Measurements from ENCODE around the gene ENOX1. TPM values are rescaled to one million over a fixed set of nuclear protein-coding genes. Genes with fewer than 3 reads are reported as not detected.
"Not testable (repeated sequence)": the region's sequence is repeated elsewhere in the genome, so short reads cannot be mapped to it uniquely, and the experiment has no call there.

Gene ENOX1
- total RNA-seq, 1 donor, result 2.2 TPM

DNA sequence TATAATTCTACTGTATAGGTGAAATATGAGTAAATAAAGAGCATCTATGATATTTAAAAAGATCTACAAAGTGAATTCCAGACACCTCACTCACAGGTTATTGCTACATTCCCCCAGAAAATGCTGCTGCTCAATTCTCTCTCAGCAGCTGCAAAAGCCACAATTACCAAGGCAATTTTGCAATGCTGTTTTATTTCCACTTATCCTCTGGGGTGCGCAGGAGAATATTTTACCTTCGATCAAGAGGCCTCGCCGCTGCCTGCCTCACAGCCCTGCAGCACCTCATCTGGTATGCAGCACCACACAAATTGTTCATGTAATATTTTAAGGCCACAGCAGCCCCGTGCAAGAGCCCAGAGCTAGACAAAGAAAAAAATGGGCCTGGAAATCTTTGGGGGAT, 430.2 kb downstream of the ENOX1 start:
- TF ChIP-seq, protein P1, sequence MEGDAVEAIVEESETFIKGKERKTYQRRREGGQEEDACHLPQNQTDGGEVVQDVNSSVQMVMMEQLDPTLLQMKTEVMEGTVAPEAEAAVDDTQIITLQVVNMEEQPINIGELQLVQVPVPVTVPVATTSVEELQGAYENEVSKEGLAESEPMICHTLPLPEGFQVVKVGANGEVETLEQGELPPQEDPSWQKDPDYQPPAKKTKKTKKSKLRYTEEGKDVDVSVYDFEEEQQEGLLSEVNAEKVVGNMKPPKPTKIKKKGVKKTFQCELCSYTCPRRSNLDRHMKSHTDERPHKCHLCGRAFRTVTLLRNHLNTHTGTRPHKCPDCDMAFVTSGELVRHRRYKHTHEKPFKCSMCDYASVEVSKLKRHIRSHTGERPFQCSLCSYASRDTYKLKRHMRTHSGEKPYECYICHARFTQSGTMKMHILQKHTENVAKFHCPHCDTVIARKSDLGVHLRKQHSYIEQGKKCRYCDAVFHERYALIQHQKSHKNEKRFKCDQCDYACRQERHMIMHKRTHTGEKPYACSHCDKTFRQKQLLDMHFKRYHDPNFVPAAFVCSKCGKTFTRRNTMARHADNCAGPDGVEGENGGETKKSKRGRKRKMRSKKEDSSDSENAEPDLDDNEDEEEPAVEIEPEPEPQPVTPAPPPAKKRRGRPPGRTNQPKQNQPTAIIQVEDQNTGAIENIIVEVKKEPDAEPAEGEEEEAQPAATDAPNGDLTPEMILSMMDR (IDR thresholded peaks at IDR 0.05; ENCODE audit: insufficient read depth, low read depth, low read length), result no peak
- H3K4me3 ChIP-seq (ENCODE audit: low read depth, low read length), result no peak overlapping the region
- no peak for DNase-seq (ENCODE audit: low read depth)

DNA sequence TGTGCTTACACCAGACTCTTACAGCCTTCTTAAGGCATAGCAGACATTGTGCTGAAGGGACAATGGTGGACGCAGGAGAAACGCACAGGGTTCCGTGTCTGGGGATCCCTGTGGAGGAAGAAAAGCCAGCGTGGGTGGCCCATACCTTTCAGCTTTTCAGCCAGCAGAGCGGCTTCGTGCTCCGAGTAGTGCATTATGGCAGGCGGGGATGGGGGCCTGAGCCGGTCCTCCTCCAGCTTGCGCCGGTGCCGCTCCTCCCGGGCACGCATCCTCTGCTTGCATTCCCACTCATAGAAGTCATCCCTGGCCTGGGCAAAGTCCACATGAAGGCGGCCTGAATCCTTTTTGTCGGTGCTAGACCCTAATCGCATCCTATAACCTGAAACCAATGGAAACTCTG, 431.0 kb downstream of the ENOX1 start:
- no peak for DNase-seq (ENCODE audit: low read depth)
- no peak overlapping the region for H3K4me3 ChIP-seq (ENCODE audit: low read depth, low read length)
- TF ChIP-seq, protein P1 (IDR thresholded peaks at IDR 0.05; ENCODE audit: insufficient read depth, low read depth, low read length), result no peak

DNA sequence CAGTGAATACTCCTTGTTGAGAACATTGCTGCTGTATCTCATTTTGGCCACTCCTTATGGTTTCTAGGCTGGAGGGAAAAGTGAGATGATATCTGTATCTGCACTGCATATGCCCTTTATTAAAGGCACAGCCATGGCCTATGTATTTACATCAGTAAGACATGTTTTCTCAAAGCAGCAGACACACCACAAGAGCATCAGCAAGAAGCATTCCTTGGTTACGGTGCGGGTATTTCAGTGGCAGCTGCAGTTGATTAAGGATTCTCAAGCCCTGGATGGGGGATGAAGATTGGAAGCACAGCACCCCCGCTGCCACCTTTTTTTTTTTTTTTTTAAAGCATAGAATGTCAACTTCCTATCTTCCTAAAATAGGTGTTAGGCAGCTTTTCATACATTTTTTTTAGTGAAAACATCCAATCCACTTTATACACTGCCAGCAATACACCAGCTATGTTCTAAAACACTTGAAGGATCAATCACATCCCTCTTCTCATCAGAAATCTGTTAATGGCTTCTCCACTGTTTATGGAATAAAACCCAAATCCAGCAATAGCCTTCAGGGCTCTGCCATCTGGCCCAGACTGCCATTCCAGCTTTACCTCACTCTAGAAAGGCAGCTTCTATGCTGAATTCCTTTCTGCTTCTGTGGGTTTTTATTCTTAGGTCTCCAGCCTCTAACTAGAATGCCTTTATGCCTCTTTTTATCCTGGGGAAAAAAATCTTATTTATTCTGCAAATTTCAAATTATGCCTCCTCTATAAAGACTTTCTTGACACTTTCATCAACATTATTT, 432.4 kb downstream of the ENOX1 start:
- H3K4me3 ChIP-seq (ENCODE audit: low read depth, low read length), result no peak overlapping the region
- TF ChIP-seq, protein P1 (IDR thresholded peaks at IDR 0.05; ENCODE audit: insufficient read depth, low read depth, low read length), result no peak
- DNase-seq (ENCODE audit: low read depth), result no peak

DNA sequence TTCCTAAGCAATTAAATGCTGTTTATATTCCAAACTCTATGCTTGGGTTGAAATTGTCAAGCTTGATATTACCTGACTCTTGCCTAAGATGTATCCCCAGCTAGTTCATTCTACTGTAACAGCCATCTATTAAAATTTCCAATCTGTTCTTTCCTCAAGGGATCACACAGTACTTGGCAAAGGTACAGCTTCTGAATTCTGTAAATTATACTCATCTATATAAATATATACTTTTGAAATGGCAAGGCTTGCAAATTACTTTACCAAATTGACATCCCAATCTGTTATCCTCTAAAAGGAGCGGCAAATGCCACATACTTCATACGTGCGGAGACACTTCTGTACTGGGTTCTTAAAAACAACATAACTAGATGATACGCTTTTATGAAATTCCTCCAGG, 433.1 kb downstream of the ENOX1 start:
- no peak overlapping the region for H3K4me3 ChIP-seq (ENCODE audit: low read depth, low read length)
- DNase-seq (ENCODE audit: low read depth), result no peak
- TF ChIP-seq, protein P1 (IDR thresholded peaks at IDR 0.05; ENCODE audit: insufficient read depth, low read depth, low read length), result no peak

DNA sequence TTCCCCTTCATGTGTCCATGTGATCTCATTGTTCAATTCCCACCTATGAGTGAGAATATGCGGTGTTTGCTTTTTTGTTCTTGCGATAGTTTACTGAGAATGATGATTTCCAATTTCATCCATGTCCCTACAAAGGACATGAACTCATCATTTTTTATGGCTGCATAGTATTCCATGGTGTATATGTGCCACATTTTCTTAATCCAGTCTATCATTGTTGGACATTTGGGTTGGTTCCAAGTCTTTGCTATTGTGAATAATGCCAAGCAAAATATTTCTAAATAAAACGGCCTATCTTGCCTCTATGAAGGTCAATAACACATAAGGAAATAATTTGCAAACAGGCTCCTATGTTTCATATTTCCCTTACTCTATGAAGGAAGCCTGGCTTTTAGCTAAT, 435.2 kb downstream of the ENOX1 start:
- H3K4me3 ChIP-seq (ENCODE audit: low read depth, low read length); DNase-seq (ENCODE audit: low read depth): not testable (repeated sequence)

DNA sequence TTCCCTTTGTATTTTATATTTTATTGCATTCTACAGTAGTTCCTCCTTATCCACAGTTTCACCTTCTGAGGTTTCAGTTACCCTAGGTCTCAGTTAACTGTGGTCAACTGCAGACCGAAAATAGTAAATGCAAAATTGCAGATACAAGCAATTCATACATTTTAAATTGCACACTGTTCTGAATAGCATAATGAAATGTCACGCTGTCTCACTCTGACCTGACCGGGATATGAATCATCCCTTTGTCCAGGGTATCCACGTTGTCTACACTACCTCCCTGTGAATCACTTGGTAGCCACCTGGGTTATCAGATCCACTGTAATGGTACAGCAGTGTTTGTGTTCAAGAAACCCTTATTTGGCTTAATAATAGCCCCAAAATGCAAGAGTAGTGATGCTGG, 438.4 kb downstream of the ENOX1 start:
- TF ChIP-seq, protein P1 (IDR thresholded peaks at IDR 0.05; ENCODE audit: insufficient read depth, low read depth, low read length), result no peak
- H3K4me3 ChIP-seq (ENCODE audit: low read depth, low read length), result no peak overlapping the region
- DNase-seq (ENCODE audit: low read depth), result no peak

DNA sequence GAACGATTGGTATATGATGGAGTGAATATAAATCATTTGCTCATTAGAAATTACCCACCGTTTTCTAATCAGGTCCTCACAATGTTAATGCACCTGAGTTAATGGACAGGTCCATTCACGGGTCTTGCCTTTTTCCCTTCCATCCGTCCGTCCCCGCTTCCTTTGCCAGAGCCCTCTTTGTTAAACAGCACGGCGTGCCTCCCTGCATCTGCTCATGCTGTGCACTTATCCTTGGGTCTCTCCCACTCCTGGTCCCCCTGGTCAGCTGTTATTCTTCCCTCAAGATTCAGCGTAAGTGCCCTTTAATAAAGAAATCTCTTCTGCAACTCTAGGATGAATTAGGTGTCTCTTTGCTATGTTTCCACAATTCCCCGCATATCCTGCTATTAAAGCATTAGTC, 438.9 kb downstream of the ENOX1 start:
- no peak overlapping the region for H3K4me3 ChIP-seq (ENCODE audit: low read depth, low read length)
- no peak for DNase-seq (ENCODE audit: low read depth)
- TF ChIP-seq, protein P1 (IDR thresholded peaks at IDR 0.05; ENCODE audit: insufficient read depth, low read depth, low read length), result no peak
